H9 (cell line): ENCODE measurements around the gene PLCH1. TPM values are rescaled to one million over a fixed set of nuclear protein-coding genes. Genes with fewer than 3 reads are reported as not detected.

ENCODE experiments used
- DNase-seq: peaks from one replicate; pipeline ENCODE4 v3.0.0-alpha.2; 2017
- H2AFZ ChIP-seq: one replicate; pipeline ENCODE4 v1.6.1; 2013; ENCODE audit warnings: mild to moderate bottlenecking, low read length, control low read depth, moderate library complexity
- H2AK5ac ChIP-seq: 2 replicates; pipeline ENCODE4 v1.6.1; 2013; ENCODE audit warnings: low read length, control low read depth, mixed read lengths; ENCODE audit not compliant: insufficient read length
- H2BK120ac ChIP-seq: one replicate; pipeline ENCODE4 v1.6.1; 2013; ENCODE audit warnings: low read depth, mild to moderate bottlenecking, low read length, control low read depth, inconsistent platforms; ENCODE audit not compliant: poor library complexity, severe bottlenecking
- H2BK12ac ChIP-seq: 2 replicates; pipeline ENCODE4 v1.6.1; 2013; ENCODE audit warnings: low read length, control low read depth, mixed read lengths, low read depth; ENCODE audit not compliant: insufficient read length
- H2BK15ac ChIP-seq: 2 replicates; pipeline ENCODE4 v1.6.1; 2013; ENCODE audit warnings: low read depth, low read length, control low read depth
- H2BK20ac ChIP-seq: one replicate; pipeline ENCODE4 v1.6.1; 2013; ENCODE audit warnings: low read depth, mild to moderate bottlenecking, low read length, control low read depth, inconsistent platforms; ENCODE audit not compliant: poor library complexity, severe bottlenecking
- H2BK5ac ChIP-seq: 2 replicates; pipeline ENCODE4 v1.6.1; 2013; ENCODE audit warnings: low read length, control low read depth, mixed read lengths; ENCODE audit not compliant: insufficient read length
- H3K14ac ChIP-seq: 2 replicates; pipeline ENCODE4 v1.6.1; 2013; ENCODE audit warnings: low read length, control low read depth; ENCODE audit not compliant: insufficient read depth
- H3K18ac ChIP-seq: 2 replicates; pipeline ENCODE4 v1.6.1; 2013; ENCODE audit warnings: low read depth, mild to moderate bottlenecking, mixed read lengths, low read length, control low read depth; ENCODE audit not compliant: insufficient read length
- H3K23ac ChIP-seq: 2 replicates; pipeline ENCODE4 v1.6.1; 2013; ENCODE audit warnings: low read length, control low read depth, mixed read lengths, low read depth; ENCODE audit not compliant: insufficient read length
- H3K23me2 ChIP-seq: 2 replicates; pipeline ENCODE4 v1.6.1; 2013; ENCODE audit warnings: low read depth, mild to moderate bottlenecking, mixed read lengths, low read length, control low read depth; ENCODE audit not compliant: insufficient read length, poor library complexity, severe bottlenecking
- H3K27ac ChIP-seq: 2 replicates; pipeline ENCODE4 v1.5.1; 2013; ENCODE audit warnings: low read length, control low read depth, mixed read lengths, low read depth; ENCODE audit not compliant: insufficient read length
- H3K27me3 ChIP-seq: 2 replicates; pipeline ENCODE4 v1.6.1; 2013; ENCODE audit warnings: low read length, control low read depth, inconsistent platforms; ENCODE audit not compliant: insufficient read depth
- H3K4ac ChIP-seq: 2 replicates; pipeline ENCODE4 v1.6.1; 2013; ENCODE audit warnings: low read depth, mild to moderate bottlenecking, control low read depth, inconsistent platforms, low read length, moderate library complexity
- H3K4me1 ChIP-seq: 2 replicates; pipeline ENCODE4 v1.6.1; 2013; ENCODE audit warnings: low read length, control low read depth, inconsistent platforms; ENCODE audit not compliant: insufficient read depth
- H3K4me2 ChIP-seq: 2 replicates; pipeline ENCODE4 v1.6.1; 2013; ENCODE audit warnings: low read length, control low read depth, mixed read lengths; ENCODE audit not compliant: insufficient read length, insufficient read depth
- H3K56ac ChIP-seq: 2 replicates; pipeline ENCODE4 v1.6.1; 2013; ENCODE audit warnings: low read depth, mild to moderate bottlenecking, mixed read lengths, low read length, control low read depth; ENCODE audit not compliant: insufficient read length
- H3K79me1 ChIP-seq: 2 replicates; pipeline ENCODE4 v1.6.1; 2013; ENCODE audit warnings: low read depth, mild to moderate bottlenecking, moderate library complexity, low read length, control low read depth, inconsistent platforms; ENCODE audit not compliant: insufficient read depth, poor library complexity, severe bottlenecking
- H3K79me2 ChIP-seq: 2 replicates; pipeline ENCODE4 v1.6.1; 2013; ENCODE audit warnings: low read length, control low read depth, inconsistent platforms; ENCODE audit not compliant: insufficient read depth
- H3K9ac ChIP-seq: 2 replicates; pipeline ENCODE4 v1.6.1; 2013; ENCODE audit warnings: low read length, control low read depth, mixed read lengths; ENCODE audit not compliant: insufficient read length; ENCODE audit errors: extremely low read depth
- H3K9me3 ChIP-seq: one replicate; pipeline ENCODE4 v1.6.1; 2013; ENCODE audit warnings: low read depth, low read length, inconsistent platforms; ENCODE audit not compliant: control insufficient read depth
- H3T11ph ChIP-seq: one replicate; pipeline ENCODE4 v1.6.1; 2013; ENCODE audit warnings: mild to moderate bottlenecking, low read length, control low read depth, inconsistent platforms
- H4K20me1 ChIP-seq: one replicate; pipeline ENCODE4 v1.6.1; 2013; ENCODE audit not compliant: control insufficient read depth, insufficient read length, insufficient read depth
- H4K5ac ChIP-seq: 2 replicates; pipeline ENCODE4 v1.6.1; 2013; ENCODE audit warnings: low read depth, mild to moderate bottlenecking, mixed read lengths, low read length, control low read depth; ENCODE audit not compliant: insufficient read length
- H4K8ac ChIP-seq: replicated peaks from 2 replicates; pipeline ENCODE4 v1.6.1; 2013; ENCODE audit warnings: low read length, control low read depth, mixed read lengths, low read depth; ENCODE audit not compliant: insufficient read length
- H4K91ac ChIP-seq: 2 replicates; pipeline ENCODE4 v1.6.1; 2013; ENCODE audit warnings: low read depth, mild to moderate bottlenecking, moderate library complexity, mixed read lengths, low read length, control low read depth; ENCODE audit not compliant: insufficient read length
- H3K27ac Mint-ChIP-seq, 3 experiments: 2 replicates in 2 of 3; 3 replicates in 1 of 3; pipeline ENCODE4 v1.8.0; 2020 to 2021; ENCODE audit warnings: mixed read lengths in 3 of 3, mild to moderate bottlenecking in 1 of 3, moderate library complexity in 1 of 3
- H3K27me3 Mint-ChIP-seq: 2 replicates; pipeline ENCODE4 v1.8.0; 2021; ENCODE audit warnings: low read depth, mild to moderate bottlenecking, moderate library complexity, mixed read lengths
- H3K36me3 Mint-ChIP-seq, 3 experiments: 2 replicates in 2 of 3; 3 replicates in 1 of 3; pipeline ENCODE4 v1.8.0; 2020 to 2021; ENCODE audit warnings: low read depth in 3 of 3, mixed read lengths in 3 of 3; ENCODE audit not compliant: insufficient read depth in 1 of 3
- H3K4me1 Mint-ChIP-seq, 2 experiments: 2 replicates each; pipeline ENCODE4 v1.8.0; 2020; ENCODE audit warnings: mixed read lengths in 2 of 2
- H3K4me3 Mint-ChIP-seq, 2 experiments: 2 replicates in 1 of 2; 3 replicates in 1 of 2; pipeline ENCODE4 v1.8.0; 2020 to 2021; ENCODE audit warnings: mild to moderate bottlenecking in 2 of 2, mixed read lengths in 2 of 2, moderate library complexity in 1 of 2
- H3K9me3 Mint-ChIP-seq, 2 experiments: 2 replicates in 1 of 2; 3 replicates in 1 of 2; pipeline ENCODE4 v1.8.0; 2020; ENCODE audit warnings: mild to moderate bottlenecking in 2 of 2, mixed read lengths in 2 of 2, moderate library complexity in 1 of 2
- CTCF ChIP-seq: fragments of 200-600 bp; sonication (generic); conservative IDR thresholded peaks from 3 replicates; pipeline ENCODE4 v1.8.0; 2021; ENCODE audit warnings: antibody characterized with exemption, mild to moderate bottlenecking
- WGBS: extraction: QIAGEN DNeasy Blood & Tissue Kit; methylation state at CpG from one replicate; pipeline ENCODE4 v1.1.7; 2013; ENCODE audit warnings: missing lambda C conversion rate, low lambda C conversion rate, mixed read lengths; ENCODE audit not compliant: insufficient read length; ENCODE audit errors: extremely low coverage; 5-methylcytosine and 5-hydroxymethylcytosine counted together
- total RNA-seq: library from RNA; stranded (reverse); gene quantifications from 2 replicates; pipeline ENCODE4 v1.2.1, GENCODE V29; 2021

Gene PLCH1
- total RNA-seq, 1 experiment from 2014 or later = 19.0 TPM

- peaks cover 5% of the 10 kb centered on the region; the same call in 1 of the 2 replicates for H3K4me1 ChIP-seq
- H4K5ac ChIP-seq = no peak overlapping the region
- H4K91ac ChIP-seq = no peak overlapping the region
- H3K9me3 Mint-ChIP-seq = no peaks in the 10 kb centered on the region
- no peak overlapping the region for H3K56ac ChIP-seq
- H3K4me1 Mint-ChIP-seq = peaks cover 24 to 29% of the 10 kb centered on the region in 2 experiments
- no peaks in the 10 kb centered on the region for H3K79me2 ChIP-seq
- no peak overlapping the region for H2AFZ ChIP-seq
- no peak for TF ChIP-seq CTCF
- no peak overlapping the region for H4K8ac ChIP-seq
- H3K9ac ChIP-seq = no peak overlapping the region
- H3K4me2 ChIP-seq = no peak overlapping the region
- H4K20me1 ChIP-seq = no peaks in the 10 kb centered on the region
- H2BK12ac ChIP-seq = no peak overlapping the region
- no peak overlapping the region for H3K27ac Mint-ChIP-seq
- no peaks in the 10 kb centered on the region for H3K9me3 ChIP-seq
- H3K27me3 ChIP-seq = no peaks in the 10 kb centered on the region
- no peak overlapping the region for H3K4ac ChIP-seq
- H3K27ac ChIP-seq = no peak overlapping the region
- H3K4me3 Mint-ChIP-seq = no peak overlapping the region
- no CpG with 5 or more reads among the region's 2 CpGs for WGBS
- no peak for DNase-seq
- no peak overlapping the region for H2BK120ac ChIP-seq
- H3K18ac ChIP-seq = no peak overlapping the region
- H3K79me1 ChIP-seq = no peaks in the 10 kb centered on the region
- H3K23ac ChIP-seq = no peak overlapping the region
- H3K36me3 Mint-ChIP-seq = peaks cover 5 to 7% (median 5%) of the 10 kb centered on the region in 3 experiments; a peak in 2 of 7 replicates
- no peaks in the 10 kb centered on the region for H3K23me2 ChIP-seq
- no peak overlapping the region for H2BK20ac ChIP-seq
- H3K27me3 Mint-ChIP-seq = no peaks in the 10 kb centered on the region
- H3T11ph ChIP-seq = no peak overlapping the region
- H2BK5ac ChIP-seq = no peak overlapping the region
- no peak overlapping the region for H3K14ac ChIP-seq
- H2AK5ac ChIP-seq = no peak overlapping the region
- H2BK15ac ChIP-seq = no peak overlapping the region
Measured at GRCh38 chr3:155637567-155637966, 107.3 kb downstream of the PLCH1 start.
